ENCODE results near the gene VSTM2B.

DNA sequence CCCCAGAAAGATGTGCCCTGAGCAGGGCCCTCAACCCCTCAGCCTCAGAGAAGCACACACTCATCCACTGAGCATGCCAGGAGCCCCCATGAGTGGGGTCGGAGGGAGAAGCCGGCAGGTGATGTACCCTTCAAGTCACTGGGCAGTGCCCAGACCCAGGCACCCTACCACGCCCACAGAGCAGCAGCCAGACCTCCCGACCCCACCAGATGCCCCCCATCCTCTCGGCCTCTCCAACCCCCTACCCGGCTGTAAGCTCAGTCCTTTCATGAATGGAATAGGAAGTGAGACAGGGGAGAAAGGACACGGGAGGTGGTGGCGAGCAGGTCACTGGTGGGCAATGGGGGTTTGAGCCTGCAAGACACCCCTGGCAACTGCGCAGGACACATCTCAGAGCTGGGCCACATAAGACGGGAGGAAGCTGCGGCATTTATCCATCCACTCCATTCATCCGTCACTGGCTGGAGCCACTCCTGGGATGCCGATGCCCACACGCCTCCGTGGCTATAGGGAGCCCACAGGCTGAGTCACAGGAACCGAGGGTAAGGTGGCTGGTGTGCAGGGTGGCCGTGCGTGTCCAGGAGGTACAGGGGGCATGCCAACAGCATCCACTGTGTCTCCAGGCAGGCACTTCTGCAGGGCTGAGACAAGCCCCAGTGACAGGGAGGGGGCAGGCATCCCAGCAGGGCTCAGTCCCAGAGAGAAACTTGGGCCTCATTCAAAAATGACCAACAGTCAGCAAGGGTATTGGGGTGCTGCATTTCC, 23.8 kb upstream of the VSTM2B start:
- TF ChIP-seq FOXJ3 (CRISPR knock-in tag; IDR thresholded peaks at IDR 0.05), result no peak
- TF ChIP-seq REST (IDR thresholded peaks at IDR 0.05; ENCODE audit: low read depth, low read length), result no peak
- no peak for TF ChIP-seq TAF1 (IDR thresholded peaks at IDR 0.05; ENCODE audit: borderline replicate concordance, low read depth, low read length)
- TF ChIP-seq, protein P1, sequence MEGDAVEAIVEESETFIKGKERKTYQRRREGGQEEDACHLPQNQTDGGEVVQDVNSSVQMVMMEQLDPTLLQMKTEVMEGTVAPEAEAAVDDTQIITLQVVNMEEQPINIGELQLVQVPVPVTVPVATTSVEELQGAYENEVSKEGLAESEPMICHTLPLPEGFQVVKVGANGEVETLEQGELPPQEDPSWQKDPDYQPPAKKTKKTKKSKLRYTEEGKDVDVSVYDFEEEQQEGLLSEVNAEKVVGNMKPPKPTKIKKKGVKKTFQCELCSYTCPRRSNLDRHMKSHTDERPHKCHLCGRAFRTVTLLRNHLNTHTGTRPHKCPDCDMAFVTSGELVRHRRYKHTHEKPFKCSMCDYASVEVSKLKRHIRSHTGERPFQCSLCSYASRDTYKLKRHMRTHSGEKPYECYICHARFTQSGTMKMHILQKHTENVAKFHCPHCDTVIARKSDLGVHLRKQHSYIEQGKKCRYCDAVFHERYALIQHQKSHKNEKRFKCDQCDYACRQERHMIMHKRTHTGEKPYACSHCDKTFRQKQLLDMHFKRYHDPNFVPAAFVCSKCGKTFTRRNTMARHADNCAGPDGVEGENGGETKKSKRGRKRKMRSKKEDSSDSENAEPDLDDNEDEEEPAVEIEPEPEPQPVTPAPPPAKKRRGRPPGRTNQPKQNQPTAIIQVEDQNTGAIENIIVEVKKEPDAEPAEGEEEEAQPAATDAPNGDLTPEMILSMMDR (IDR thresholded peaks at IDR 0.05), result no peak
- TF ChIP-seq, protein P2, sequence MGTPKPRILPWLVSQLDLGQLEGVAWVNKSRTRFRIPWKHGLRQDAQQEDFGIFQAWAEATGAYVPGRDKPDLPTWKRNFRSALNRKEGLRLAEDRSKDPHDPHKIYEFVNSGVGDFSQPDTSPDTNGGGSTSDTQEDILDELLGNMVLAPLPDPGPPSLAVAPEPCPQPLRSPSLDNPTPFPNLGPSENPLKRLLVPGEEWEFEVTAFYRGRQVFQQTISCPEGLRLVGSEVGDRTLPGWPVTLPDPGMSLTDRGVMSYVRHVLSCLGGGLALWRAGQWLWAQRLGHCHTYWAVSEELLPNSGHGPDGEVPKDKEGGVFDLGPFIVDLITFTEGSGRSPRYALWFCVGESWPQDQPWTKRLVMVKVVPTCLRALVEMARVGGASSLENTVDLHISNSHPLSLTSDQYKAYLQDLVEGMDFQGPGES (IDR thresholded peaks at IDR 0.05; ENCODE audit: low read depth, low read length), result no peak
- TF ChIP-seq, protein P3, sequence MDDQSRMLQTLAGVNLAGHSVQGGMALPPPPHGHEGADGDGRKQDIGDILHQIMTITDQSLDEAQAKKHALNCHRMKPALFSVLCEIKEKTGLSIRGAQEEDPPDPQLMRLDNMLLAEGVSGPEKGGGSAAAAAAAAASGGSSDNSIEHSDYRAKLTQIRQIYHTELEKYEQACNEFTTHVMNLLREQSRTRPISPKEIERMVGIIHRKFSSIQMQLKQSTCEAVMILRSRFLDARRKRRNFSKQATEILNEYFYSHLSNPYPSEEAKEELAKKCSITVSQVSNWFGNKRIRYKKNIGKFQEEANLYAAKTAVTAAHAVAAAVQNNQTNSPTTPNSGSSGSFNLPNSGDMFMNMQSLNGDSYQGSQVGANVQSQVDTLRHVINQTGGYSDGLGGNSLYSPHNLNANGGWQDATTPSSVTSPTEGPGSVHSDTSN (IDR thresholded peaks at IDR 0.05), result no peak
- TF ChIP-seq EP300 (IDR thresholded peaks at IDR 0.05; ENCODE audit: borderline replicate concordance in 1 of 2, low read depth in 1 of 2, low read length in 1 of 2), result no peak
